ENCODE data around the gene CHRND. TPM values are rescaled to one million over a fixed set of nuclear protein-coding genes. Genes with fewer than 3 reads are reported as not detected.

The CHRND gene
- total and polyA plus RNA-seq, 2 of the 13 experiments (the other 11 are each of a cell fraction or from before 2014, with no cell fraction given), result 0.18 TPM; not detected in 1

DNA sequence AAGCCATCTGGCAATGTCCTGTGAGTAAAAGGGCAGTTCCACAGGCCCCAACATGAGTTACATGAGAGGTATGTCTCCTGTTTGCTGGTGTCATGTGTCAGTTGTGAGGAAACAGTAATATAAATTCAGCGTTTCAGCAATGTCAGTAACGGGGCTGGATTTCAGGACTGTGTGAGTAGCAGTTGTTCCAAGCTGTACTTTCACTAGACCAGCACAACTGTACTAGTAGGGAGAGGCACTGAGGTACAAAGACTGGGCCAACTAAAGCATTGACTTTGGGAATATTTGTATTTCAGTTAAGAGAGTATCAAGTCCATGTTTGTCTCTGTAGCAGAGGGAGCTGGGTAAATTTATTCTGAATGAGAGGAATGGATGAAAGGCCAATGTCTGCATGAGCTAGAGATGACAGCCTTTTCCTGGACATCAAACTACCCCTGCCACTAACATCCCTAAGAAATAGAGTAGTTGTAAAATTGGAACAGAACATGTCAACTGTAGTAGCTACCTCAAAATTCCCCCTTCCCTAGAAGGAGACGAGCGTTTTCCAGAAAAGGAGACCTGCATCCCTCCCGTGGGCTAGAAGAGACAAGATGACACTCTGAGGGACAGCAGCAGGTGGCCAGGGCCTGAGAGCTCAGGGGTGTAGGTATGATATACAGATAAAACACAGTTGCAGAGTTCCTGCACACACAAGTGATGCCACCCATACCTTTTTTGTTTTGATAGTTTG lies 48.9 kb downstream of the CHRND start (continued):
- TF ChIP-seq, protein P1, sequence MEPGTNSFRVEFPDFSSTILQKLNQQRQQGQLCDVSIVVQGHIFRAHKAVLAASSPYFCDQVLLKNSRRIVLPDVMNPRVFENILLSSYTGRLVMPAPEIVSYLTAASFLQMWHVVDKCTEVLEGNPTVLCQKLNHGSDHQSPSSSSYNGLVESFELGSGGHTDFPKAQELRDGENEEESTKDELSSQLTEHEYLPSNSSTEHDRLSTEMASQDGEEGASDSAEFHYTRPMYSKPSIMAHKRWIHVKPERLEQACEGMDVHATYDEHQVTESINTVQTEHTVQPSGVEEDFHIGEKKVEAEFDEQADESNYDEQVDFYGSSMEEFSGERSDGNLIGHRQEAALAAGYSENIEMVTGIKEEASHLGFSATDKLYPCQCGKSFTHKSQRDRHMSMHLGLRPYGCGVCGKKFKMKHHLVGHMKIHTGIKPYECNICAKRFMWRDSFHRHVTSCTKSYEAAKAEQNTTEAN (CRISPR knock-in tag; conservative IDR thresholded peaks at IDR 0.05), result no peak
- TF ChIP-seq ZNF746 (CRISPR knock-in tag; IDR thresholded peaks at IDR 0.05), result no peak
- TF ChIP-seq ASH2L (IDR thresholded peaks at IDR 0.05; ENCODE audit: insufficient read length, low read depth, low read length), result peak; percentile 55
- no peak; the same call in 1 of the 2 replicates for TF ChIP-seq IRF2 (CRISPR knock-in tag; IDR thresholded peaks at IDR 0.05)
- TF ChIP-seq SMARCC2 (IDR thresholded peaks at IDR 0.05), result no peak
- TF ChIP-seq, protein P2, sequence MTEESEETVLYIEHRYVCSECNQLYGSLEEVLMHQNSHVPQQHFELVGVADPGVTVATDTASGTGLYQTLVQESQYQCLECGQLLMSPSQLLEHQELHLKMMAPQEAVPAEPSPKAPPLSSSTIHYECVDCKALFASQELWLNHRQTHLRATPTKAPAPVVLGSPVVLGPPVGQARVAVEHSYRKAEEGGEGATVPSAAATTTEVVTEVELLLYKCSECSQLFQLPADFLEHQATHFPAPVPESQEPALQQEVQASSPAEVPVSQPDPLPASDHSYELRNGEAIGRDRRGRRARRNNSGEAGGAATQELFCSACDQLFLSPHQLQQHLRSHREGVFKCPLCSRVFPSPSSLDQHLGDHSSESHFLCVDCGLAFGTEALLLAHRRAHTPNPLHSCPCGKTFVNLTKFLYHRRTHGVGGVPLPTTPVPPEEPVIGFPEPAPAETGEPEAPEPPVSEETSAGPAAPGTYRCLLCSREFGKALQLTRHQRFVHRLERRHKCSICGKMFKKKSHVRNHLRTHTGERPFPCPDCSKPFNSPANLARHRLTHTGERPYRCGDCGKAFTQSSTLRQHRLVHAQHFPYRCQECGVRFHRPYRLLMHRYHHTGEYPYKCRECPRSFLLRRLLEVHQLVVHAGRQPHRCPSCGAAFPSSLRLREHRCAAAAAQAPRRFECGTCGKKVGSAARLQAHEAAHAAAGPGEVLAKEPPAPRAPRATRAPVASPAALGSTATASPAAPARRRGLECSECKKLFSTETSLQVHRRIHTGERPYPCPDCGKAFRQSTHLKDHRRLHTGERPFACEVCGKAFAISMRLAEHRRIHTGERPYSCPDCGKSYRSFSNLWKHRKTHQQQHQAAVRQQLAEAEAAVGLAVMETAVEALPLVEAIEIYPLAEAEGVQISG (CRISPR knock-in tag; IDR thresholded peaks at IDR 0.05), result no peak
- no peak for TF ChIP-seq SMAD3 (CRISPR knock-in tag; IDR thresholded peaks at IDR 0.05)
- TF ChIP-seq MAZ (IDR thresholded peaks at IDR 0.05; ENCODE audit: borderline replicate concordance, low read depth, low read length), result no peak
- TF ChIP-seq MAZ (CRISPR knock-in tag; IDR thresholded peaks at IDR 0.05; ENCODE audit: low read depth), result no peak
- TF ChIP-seq HOXD1 (CRISPR knock-in tag; IDR thresholded peaks at IDR 0.05), result no peak
- TF ChIP-seq ZFP1 (CRISPR knock-in tag; IDR thresholded peaks at IDR 0.05), result no peak
- no peak for TF ChIP-seq IKZF1 (IDR thresholded peaks at IDR 0.05)
- 0 out of 2 replicates have a peak, but pooled peaks have one; percentile 26 for TF ChIP-seq MXD4 (CRISPR knock-in tag; IDR thresholded peaks at IDR 0.05)
- TF ChIP-seq, protein P3, sequence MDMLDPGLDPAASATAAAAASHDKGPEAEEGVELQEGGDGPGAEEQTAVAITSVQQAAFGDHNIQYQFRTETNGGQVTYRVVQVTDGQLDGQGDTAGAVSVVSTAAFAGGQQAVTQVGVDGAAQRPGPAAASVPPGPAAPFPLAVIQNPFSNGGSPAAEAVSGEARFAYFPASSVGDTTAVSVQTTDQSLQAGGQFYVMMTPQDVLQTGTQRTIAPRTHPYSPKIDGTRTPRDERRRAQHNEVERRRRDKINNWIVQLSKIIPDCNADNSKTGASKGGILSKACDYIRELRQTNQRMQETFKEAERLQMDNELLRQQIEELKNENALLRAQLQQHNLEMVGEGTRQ (IDR thresholded peaks at IDR 0.05; ENCODE audit: low read depth, low read length), result no peak
- TF ChIP-seq, protein P3 (CRISPR knock-in tag; IDR thresholded peaks at IDR 0.05; ENCODE audit: borderline replicate concordance), result no peak
- TF ChIP-seq, protein P4, sequence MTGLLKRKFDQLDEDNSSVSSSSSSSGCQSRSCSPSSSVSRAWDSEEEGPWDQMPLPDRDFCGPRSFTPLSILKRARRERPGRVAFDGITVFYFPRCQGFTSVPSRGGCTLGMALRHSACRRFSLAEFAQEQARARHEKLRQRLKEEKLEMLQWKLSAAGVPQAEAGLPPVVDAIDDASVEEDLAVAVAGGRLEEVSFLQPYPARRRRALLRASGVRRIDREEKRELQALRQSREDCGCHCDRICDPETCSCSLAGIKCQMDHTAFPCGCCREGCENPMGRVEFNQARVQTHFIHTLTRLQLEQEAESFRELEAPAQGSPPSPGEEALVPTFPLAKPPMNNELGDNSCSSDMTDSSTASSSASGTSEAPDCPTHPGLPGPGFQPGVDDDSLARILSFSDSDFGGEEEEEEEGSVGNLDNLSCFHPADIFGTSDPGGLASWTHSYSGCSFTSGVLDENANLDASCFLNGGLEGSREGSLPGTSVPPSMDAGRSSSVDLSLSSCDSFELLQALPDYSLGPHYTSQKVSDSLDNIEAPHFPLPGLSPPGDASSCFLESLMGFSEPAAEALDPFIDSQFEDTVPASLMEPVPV (CRISPR knock-in tag; IDR thresholded peaks at IDR 0.05), result 0 out of 2 replicates have a peak, but pooled peaks have one; percentile 56
- TF ChIP-seq NR1H2 (CRISPR knock-in tag; IDR thresholded peaks at IDR 0.05; ENCODE audit: borderline replicate concordance, low read depth), result no peak
- TF ChIP-seq ATF1 (CRISPR knock-in tag; IDR thresholded peaks at IDR 0.05), result no peak
- 0 out of 2 replicates have a peak, but pooled peaks have one; percentile 14 for TF ChIP-seq ZNF614 (CRISPR knock-in tag; IDR thresholded peaks at IDR 0.05; ENCODE audit: borderline replicate concordance)
- 0 out of 2 replicates have a peak, but pooled peaks have one; percentile 36 for TF ChIP-seq ZNF337 (CRISPR knock-in tag; IDR thresholded peaks at IDR 0.05; ENCODE audit: borderline replicate concordance, low read depth)
- TF ChIP-seq ZNF260 (CRISPR knock-in tag; IDR thresholded peaks at IDR 0.05; ENCODE audit: borderline replicate concordance, low read depth), result no peak
